PC-9 (cell line): ENCODE data around the gene FAM13C.

Experiments used
- CTCF ChIP-seq: fragments of 200-600 bp; sonication (generic); conservative IDR thresholded peaks from 2 replicates; pipeline ENCODE4 v1.6.1; 2017; ENCODE audit warnings: mixed run types, antibody characterized with exemption, mild to moderate bottlenecking, moderate library complexity
- EZH2 ChIP-seq: fragments of 200-600 bp; sonication (generic); IDR thresholded peaks from 2 replicates; pipeline ENCODE4 v1.8.0; 2017; ENCODE audit warnings: antibody characterized with exemption, low read depth

DNA sequence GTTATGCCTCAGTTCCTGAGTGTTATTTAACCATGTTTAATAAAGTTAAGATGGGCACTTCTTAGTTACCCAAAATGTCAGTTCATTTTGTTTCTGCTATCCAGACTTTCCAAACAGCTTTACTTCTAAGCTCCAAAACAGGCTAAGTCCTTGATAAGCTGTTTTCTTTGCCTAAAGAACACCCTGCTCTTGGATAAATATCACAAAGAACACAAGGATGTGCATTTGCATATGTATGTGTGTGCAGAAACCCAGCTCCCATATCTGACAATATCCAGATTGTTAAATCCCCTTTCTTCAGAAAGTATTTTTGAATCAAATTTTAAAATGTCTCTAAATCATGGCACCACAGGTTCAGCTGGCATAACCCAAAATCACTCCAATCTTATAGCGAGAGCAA is 19.6 kb downstream of the FAM13C start:
- TF ChIP-seq CTCF, result no peak
- TF ChIP-seq EZH2, result no peak
